H1 (cell line): ENCODE data around the gene HTR3B. TPM values are rescaled to one million over a fixed set of nuclear protein-coding genes. Genes with fewer than 3 reads are reported as not detected.
A peak's percentile ranks its signal among the peaks of the same experiment; 100 is the strongest.

ENCODE experiments used
- CTCF ChIA-PET: fragments of 300-600 bp; sonication (Branson Sonifier 250); formaldehyde crosslinking; loops from one replicate; lab custom pipeline; 2021; ENCODE audit not compliant: partially characterized antibody; lab: Charles Lee
- POLR2A ChIA-PET: fragments of 300-600 bp; sonication (Branson Sonifier 250); formaldehyde crosslinking; loops from one replicate; lab custom pipeline; 2021; ENCODE audit warnings: inconsistent platforms; ENCODE audit not compliant: partially characterized antibody; lab: Charles Lee
- DNase-seq, 2 experiments: peaks; one replicate each; pipeline versions ENCODE4 v3.0.0 to v3.0.0-alpha.2; 2010 to 2022; ENCODE audit warnings: low spot score in 2 of 2, low read depth in 1 of 2, mixed read lengths in 1 of 2
- FAIRE-seq: peaks from 2 replicates; lab custom pipeline; 2011; peaks lifted over from hg19 to GRCh38; lab: Jason Lieb, UNC
- H2AFZ ChIP-seq: 2 replicates; pipeline ENCODE4 v1.8.1; 2012; ENCODE audit warnings: low read length, inconsistent platforms
- H2AK5ac ChIP-seq: 2 replicates; pipeline ENCODE4 v1.6.1; 2013; ENCODE audit warnings: low read depth, low read length
- H2BK120ac ChIP-seq: replicated peaks from 2 replicates; pipeline ENCODE3; 2013; ENCODE audit warnings: low read depth, low read length, inconsistent platforms
- H2BK12ac ChIP-seq: 2 replicates; pipeline ENCODE4 v1.6.1; 2013; ENCODE audit warnings: low read depth, low read length
- H2BK15ac ChIP-seq: 2 replicates; pipeline ENCODE4 v1.6.1; 2013; ENCODE audit warnings: low read length
- H2BK20ac ChIP-seq: 2 replicates; pipeline ENCODE4 v1.6.1; 2013; ENCODE audit warnings: low read length
- H2BK5ac ChIP-seq: 2 replicates; pipeline ENCODE4 v1.6.1; 2013; ENCODE audit warnings: low read depth, low read length
- H3K14ac ChIP-seq: 2 replicates; pipeline ENCODE4 v1.6.1; 2013; ENCODE audit warnings: inconsistent platforms; ENCODE audit not compliant: insufficient read length
- H3K18ac ChIP-seq: 2 replicates; pipeline ENCODE4 v1.6.1; 2013; ENCODE audit warnings: low read length; ENCODE audit errors: extremely low read depth
- H3K23ac ChIP-seq: 2 replicates; pipeline ENCODE4 v1.6.1; 2013; ENCODE audit warnings: inconsistent platforms; ENCODE audit not compliant: insufficient read length
- H3K23me2 ChIP-seq: 2 replicates; pipeline ENCODE4 v1.6.1; 2013; ENCODE audit warnings: low read depth, low read length
- H3K27ac ChIP-seq: 2 replicates; pipeline ENCODE4 v1.6.1; 2011; ENCODE audit warnings: low read depth, low read length, inconsistent platforms
- H3K27me3 ChIP-seq, 4 experiments: replicated peaks in 1 of 4; 1 replicate in 1 of 4; 2 replicates in 3 of 4; pipeline versions ENCODE4 v1.6.1 to v1.8.1; 2011 to 2013; ENCODE audit warnings: low read length in 3 of 4, mild to moderate bottlenecking in 3 of 4, inconsistent platforms in 2 of 4, mixed read lengths in 2 of 4, moderate library complexity in 1 of 4; ENCODE audit not compliant: control insufficient read depth in 3 of 4, insufficient read depth in 3 of 4; ENCODE audit errors: extremely low read depth in 1 of 4
- H3K36me3 ChIP-seq, 4 experiments: 2 replicates each; pipeline versions ENCODE4 v1.6.1 to v1.8.1; 2011 to 2013; ENCODE audit warnings: mild to moderate bottlenecking in 4 of 4, low read length in 3 of 4, moderate library complexity in 2 of 4, control low read depth in 1 of 4, inconsistent platforms in 1 of 4; ENCODE audit not compliant: insufficient read depth in 4 of 4, control insufficient read depth in 2 of 4
- H3K4ac ChIP-seq: replicated peaks from 2 replicates; pipeline ENCODE3; 2013; ENCODE audit warnings: low read length, low read depth, mixed read lengths, inconsistent platforms; ENCODE audit not compliant: insufficient read length
- H3K4me1 ChIP-seq, 4 experiments: replicated peaks in 1 of 4; 1 replicate in 1 of 4; 2 replicates in 3 of 4; pipeline versions ENCODE4 v1.6.1 to v1.8.1; 2011 to 2013; ENCODE audit warnings: low read length in 3 of 4, inconsistent platforms in 2 of 4, mixed read lengths in 1 of 4; ENCODE audit not compliant: insufficient read depth in 4 of 4, control insufficient read depth in 3 of 4
- H3K4me2 ChIP-seq, 2 experiments: 2 replicates each; pipeline versions ENCODE4 v1.6.1 to v1.8.1; 2011 to 2013; ENCODE audit warnings: low read depth in 2 of 2, low read length in 2 of 2, control low read depth in 1 of 2, inconsistent platforms in 1 of 2, mild to moderate bottlenecking in 1 of 2; ENCODE audit not compliant: insufficient read depth in 1 of 2
- H3K4me3 ChIP-seq, 4 experiments: fragments of 200-600, 300-600 bp in 1 of 4; sonication (generic), shearing (Covaris generic), sonication (Bioruptor Twin) in 1 of 4; 2 replicates each; pipeline versions ENCODE4 v1.5.1 to v1.8.1; 2011 to 2016; ENCODE audit warnings: low read length in 4 of 4, low read depth in 3 of 4, control low read depth in 2 of 4, inconsistent platforms in 2 of 4, mild to moderate bottlenecking in 2 of 4, mixed read lengths in 1 of 4, moderate library complexity in 1 of 4; ENCODE audit not compliant: insufficient read depth in 2 of 4; ENCODE audit errors: extremely low read depth in 1 of 4
- H3K56ac ChIP-seq: replicated peaks from 2 replicates; pipeline ENCODE3; 2013; ENCODE audit warnings: low read depth, mild to moderate bottlenecking, mixed read lengths, low read length, inconsistent platforms; ENCODE audit not compliant: insufficient read length
- H3K79me1 ChIP-seq: 2 replicates; pipeline ENCODE4 v1.6.1; 2013; ENCODE audit warnings: low read depth, low read length, control low read depth
- H3K79me2 ChIP-seq, 2 experiments: 2 replicates each; pipeline versions ENCODE4 v1.6.1 to v1.8.1; 2012 to 2013; ENCODE audit warnings: low read length in 2 of 2, mild to moderate bottlenecking in 2 of 2, inconsistent platforms in 1 of 2; ENCODE audit not compliant: insufficient read depth in 2 of 2, control insufficient read depth in 1 of 2
- H3K9ac ChIP-seq, 4 experiments: replicated peaks in 1 of 4; 1 replicate in 1 of 4; 2 replicates in 3 of 4; pipeline versions ENCODE4 v1.6.1 to v1.8.1; 2011 to 2013; ENCODE audit warnings: low read depth in 3 of 4, low read length in 3 of 4, control low read depth in 2 of 4, mild to moderate bottlenecking in 2 of 4, moderate library complexity in 2 of 4, inconsistent platforms in 1 of 4; ENCODE audit errors: extremely low read depth in 1 of 4
- H3K9me3 ChIP-seq, 2 experiments: 2 replicates each; pipeline versions ENCODE4 v1.6.1 to v1.8.1; 2012 to 2013; ENCODE audit warnings: mild to moderate bottlenecking in 2 of 2, moderate library complexity in 2 of 2, control low read depth in 1 of 2, inconsistent platforms in 1 of 2, low read depth in 1 of 2, low read length in 1 of 2, mixed read lengths in 1 of 2; ENCODE audit not compliant: insufficient read depth in 2 of 2
- H4K20me1 ChIP-seq, 2 experiments: replicated peaks in 1 of 2; 2 replicates each; pipeline versions ENCODE3 to v1.8.1; 2011 to 2013; ENCODE audit warnings: inconsistent platforms in 2 of 2, low read length in 2 of 2, mild to moderate bottlenecking in 1 of 2; ENCODE audit not compliant: insufficient read depth in 2 of 2, control insufficient read depth in 1 of 2
- H4K5ac ChIP-seq: 2 replicates; pipeline ENCODE4 v1.6.1; 2013; ENCODE audit warnings: low read length, low read depth, mixed read lengths, inconsistent platforms; ENCODE audit not compliant: insufficient read length
- H4K8ac ChIP-seq: 2 replicates; pipeline ENCODE4 v1.8.0; 2013; ENCODE audit warnings: mild to moderate bottlenecking, moderate library complexity, low read length, inconsistent platforms; ENCODE audit not compliant: insufficient read depth; ENCODE audit errors: extremely low read depth
- H4K91ac ChIP-seq: replicated peaks from 2 replicates; pipeline ENCODE3; 2013; ENCODE audit warnings: low read length, mixed read lengths, inconsistent platforms; ENCODE audit not compliant: insufficient read length
- BACH1 ChIP-seq: IDR thresholded peaks from 2 replicates; pipeline ENCODE4 v1.6.1; 2012; ENCODE audit warnings: low read length, improper control_type of control experiment
- CEBPB ChIP-seq: IDR thresholded peaks from 2 replicates; pipeline ENCODE4 v1.6.1; 2012; ENCODE audit warnings: low read depth, low read length
- EZH2 ChIP-seq: fragments of 200-600 bp; sonication (generic); IDR thresholded peaks from 2 replicates; pipeline ENCODE4 v1.7.1; 2012; ENCODE audit warnings: low read depth, mild to moderate bottlenecking, moderate library complexity, low read length, inconsistent platforms; ENCODE audit not compliant: severe bottlenecking
- FOSL1 ChIP-seq: IDR thresholded peaks from 2 replicates; pipeline ENCODE4 v1.6.1; 2011; ENCODE audit warnings: mild to moderate bottlenecking, low read depth, low read length, moderate library complexity; ENCODE audit not compliant: insufficient read depth
- JUN ChIP-seq: IDR thresholded peaks from 2 replicates; pipeline ENCODE4 v1.6.1; 2011; ENCODE audit warnings: low read depth, mild to moderate bottlenecking, improper control_type of control experiment, low read length
- JUND ChIP-seq: IDR thresholded peaks from 2 replicates; pipeline ENCODE4 v1.6.1; 2011; ENCODE audit warnings: mild to moderate bottlenecking, improper control_type of control experiment, low read length
- MAFK ChIP-seq: IDR thresholded peaks from 2 replicates; pipeline ENCODE4 v1.6.1; 2012; ENCODE audit warnings: low read depth, mild to moderate bottlenecking, improper control_type of control experiment, low read length
- POLR2AphosphoS5 ChIP-seq: IDR thresholded peaks from 2 replicates; pipeline ENCODE4 v1.6.1; 2011; ENCODE audit warnings: low read depth, low read length
- RAD21 ChIP-seq, 2 experiments: IDR thresholded peaks in 1 of 2; conservative IDR thresholded peaks in 1 of 2; 2 replicates each; pipeline ENCODE4 v1.6.1; 2011; ENCODE audit warnings: low read depth in 2 of 2, low read length in 2 of 2, improper control_type of control experiment in 1 of 2, inconsistent platforms in 1 of 2, mild to moderate bottlenecking in 1 of 2, moderate library complexity in 1 of 2
- SRF ChIP-seq: IDR thresholded peaks from 2 replicates; pipeline ENCODE4 v1.6.1; 2011; ENCODE audit warnings: mild to moderate bottlenecking, low read depth, low read length, moderate library complexity
- TBP ChIP-seq: IDR thresholded peaks from 2 replicates; pipeline ENCODE4 v1.6.1; 2011; ENCODE audit warnings: low read depth, low read length, improper control_type of control experiment
- WGBS, 2 experiments: shearing (Covaris generic) in 1 of 2; methylation state at CpG; one replicate each; pipeline versions ENCODE4 v1.1.6 to v1.1.7; 2013 to 2015; ENCODE audit warnings: low lambda C conversion rate in 2 of 2, mixed read lengths in 2 of 2, inconsistent platforms in 1 of 2, low coverage in 1 of 2, missing lambda C conversion rate in 1 of 2; ENCODE audit not compliant: insufficient replicate concordance in 2 of 2, insufficient coverage in 1 of 2, insufficient read length in 1 of 2; ENCODE audit errors: extremely low coverage in 1 of 2, missing lambda C conversion rate in 1 of 2; 5-methylcytosine and 5-hydroxymethylcytosine counted together
- polyA plus RNA-seq, 7 experiments: library from polyadenylated mRNA; depleted of rRNA in 3 of 7; stranded (reverse) in 5 of 7; unstranded in 2 of 7; fragments of >200 nt in 5 of 7; fragments of 200-250 nt in 2 of 7; gene quantifications; 1 replicate in 5 of 7; 2 replicates in 1 of 7; 4 replicates in 1 of 7; pipeline versions ENCODE4 v1.2.1 to v1.2.3, GENCODE V29; 2011 to 2013; ENCODE audit warnings: missing spikeins in 2 of 7, mixed read lengths in 2 of 7
- total RNA-seq: library from RNA; stranded (reverse); fragmentation: NEBNext Ultra II Directional; extraction: Animal tissue kit (Norgen Biotek cat#: 25700); gene quantifications from 2 replicates; pipeline ENCODE4 v1.2.1, GENCODE V29; 2021

HTR3B gene
- total and polyA plus RNA-seq, 2 of the 8 experiments (the other 6 are each of a cell fraction or from before 2014, with no cell fraction given) = not detected

- no peak overlapping the region for H2AK5ac ChIP-seq
- no peaks in the 10 kb centered on the region for H3K9me3 ChIP-seq
- H4K8ac ChIP-seq = no peak overlapping the region
- H2BK20ac ChIP-seq = no peak overlapping the region
- H3K4me3 ChIP-seq = no peak overlapping the region
- H3K18ac ChIP-seq = no peak overlapping the region
- no peaks in the 10 kb centered on the region for H3K23me2 ChIP-seq
- H4K5ac ChIP-seq = no peak overlapping the region
- no peak overlapping the region for H2BK15ac ChIP-seq
- no peak overlapping the region for H3K23ac ChIP-seq
- H3K4ac ChIP-seq = no peak overlapping the region
- H3K9ac ChIP-seq = no peak overlapping the region
- H3K4me1 ChIP-seq = peaks cover 0 to 9% (median 3%) of the 10 kb centered on the region in 4 experiments; a peak in 1 of 7 replicates
- no peak overlapping the region for H3K56ac ChIP-seq
- no peaks in the 10 kb centered on the region for H3K36me3 ChIP-seq
- TF ChIP-seq RAD21 (IDR thresholded peaks at IDR 0.05 in 1 of 2, conservative IDR thresholded peaks at IDR 0.05 in 1 of 2; ENCODE audit: low read depth in 2 of 2, low read length in 2 of 2) (no peak), JUN (no peak), JUND (no peak), TBP (no peak), FOSL1 (no peak), POLR2AphosphoS5 (no peak), SRF (no peak), MAFK (no peak), CEBPB (no peak), EZH2 (no peak), BACH1 (no peak)
- H3K4me2 ChIP-seq = no peak overlapping the region
- H4K20me1 ChIP-seq = no peaks in the 10 kb centered on the region
- DNase-seq (no peak), FAIRE-seq (no peak)
- H4K91ac ChIP-seq = no peak overlapping the region
- no peak overlapping the region for H2BK5ac ChIP-seq
- no peaks in the 10 kb centered on the region for H3K27me3 ChIP-seq
- H3K27ac ChIP-seq = no peak overlapping the region
- H2BK12ac ChIP-seq = no peak overlapping the region
- no peaks in the 10 kb centered on the region for H3K79me2 ChIP-seq
- ChIA-PET POLR2A (no interaction called here), CTCF (interaction anchor here (1.0 to 8.0 kb wide), 7 partner anchors 12 to 354 kb away, joined by 4 to 112 read pairs (median 13); no protein-coding TSS in a partner anchor)
- H3K79me1 ChIP-seq = no peaks in the 10 kb centered on the region
- no peak overlapping the region for H3K14ac ChIP-seq
- H2AFZ ChIP-seq = peak overlapping the region; percentile 63; the same call in 1 of the 2 replicates
- H2BK120ac ChIP-seq = no peak overlapping the region
- WGBS, 2 experiments = 91% methylated on average over 9 of the region's 9 CpGs; no CpG with 5 or more reads in 1 of the 2 experiments
Observed at GRCh38 chr11:113908098-113908497, 3.5 kb downstream of the HTR3B start.
